Suprapubic skin (tissue), 4 donors: ENCODE measurements around the gene TOM1. TPM values are rescaled to one million over a fixed set of nuclear protein-coding genes. Genes with fewer than 3 reads are reported as not detected.

Source experiments
- DNase-seq, 2 donors: peaks; one replicate each; pipeline ENCODE4 v3.0.0-alpha.2; 2019; ENCODE audit warnings: low spot score in 2 of 2
- H3K27ac ChIP-seq: fragments of 200-600 bp; sonication (generic); one replicate; pipeline ENCODE4 v1.5.1; 2019
- H3K27me3 ChIP-seq: fragments of 200-600 bp; sonication (generic); one replicate; pipeline ENCODE4 v1.5.1; 2019
- H3K36me3 ChIP-seq: fragments of 200-600 bp; sonication (generic); one replicate; pipeline ENCODE4 v1.5.1; 2019
- H3K4me1 ChIP-seq: fragments of 200-600 bp; sonication (generic); one replicate; pipeline ENCODE4 v1.5.1; 2019
- H3K4me3 ChIP-seq: fragments of 200-600 bp; sonication (generic); one replicate; pipeline ENCODE4 v1.5.1; 2019; ENCODE audit warnings: mild to moderate bottlenecking
- H3K9me3 ChIP-seq: fragments of 200-600 bp; sonication (generic); one replicate; pipeline ENCODE4 v1.5.1; 2019
- EP300 ChIP-seq: sonication (generic); formaldehyde crosslinking; IDR thresholded peaks from one replicate; pipeline ENCODE4 v1.6.1; 2017; ENCODE audit warnings: antibody characterized with exemption
- POLR2A ChIP-seq, 2 donors: fragments of 450-650 bp; IDR thresholded peaks; one replicate each; pipeline ENCODE4 v1.6.1; 2017; ENCODE audit warnings: antibody characterized with exemption in 2 of 2, mild to moderate bottlenecking in 2 of 2, moderate library complexity in 2 of 2
- POLR2AphosphoS5 ChIP-seq, 3 donors: sonication (generic); formaldehyde crosslinking; IDR thresholded peaks; one replicate each; pipeline ENCODE4 v1.6.1; 2017; ENCODE audit warnings: antibody characterized with exemption in 3 of 3
- WGBS: methylation state at CpG from one replicate; pipeline ENCODE4 v1.1.5; 2018; 5-methylcytosine and 5-hydroxymethylcytosine counted together
- total RNA-seq, 4 donors: library from RNA; depleted of rRNA; stranded (reverse); fragments of >200 nt; gene quantifications; one replicate each; pipeline ENCODE4 v1.1.0, GENCODE V29; 2016
- TF ChIP-seq, protein P1 (sequence below), 2 donors: fragments of 200-600 bp in 1 of 2; fragments of 450-650 bp in 1 of 2; sonication (generic) in 1 of 2; IDR thresholded peaks; one replicate each; pipeline ENCODE4 v1.5.1; 2016 to 2019; ENCODE audit warnings: antibody characterized with exemption in 2 of 2, mild to moderate bottlenecking in 1 of 2, moderate library complexity in 1 of 2

Gene TOM1
- total RNA-seq, 4 donors from 2014 or later, result 105 to 279 (median 130) TPM

DNA sequence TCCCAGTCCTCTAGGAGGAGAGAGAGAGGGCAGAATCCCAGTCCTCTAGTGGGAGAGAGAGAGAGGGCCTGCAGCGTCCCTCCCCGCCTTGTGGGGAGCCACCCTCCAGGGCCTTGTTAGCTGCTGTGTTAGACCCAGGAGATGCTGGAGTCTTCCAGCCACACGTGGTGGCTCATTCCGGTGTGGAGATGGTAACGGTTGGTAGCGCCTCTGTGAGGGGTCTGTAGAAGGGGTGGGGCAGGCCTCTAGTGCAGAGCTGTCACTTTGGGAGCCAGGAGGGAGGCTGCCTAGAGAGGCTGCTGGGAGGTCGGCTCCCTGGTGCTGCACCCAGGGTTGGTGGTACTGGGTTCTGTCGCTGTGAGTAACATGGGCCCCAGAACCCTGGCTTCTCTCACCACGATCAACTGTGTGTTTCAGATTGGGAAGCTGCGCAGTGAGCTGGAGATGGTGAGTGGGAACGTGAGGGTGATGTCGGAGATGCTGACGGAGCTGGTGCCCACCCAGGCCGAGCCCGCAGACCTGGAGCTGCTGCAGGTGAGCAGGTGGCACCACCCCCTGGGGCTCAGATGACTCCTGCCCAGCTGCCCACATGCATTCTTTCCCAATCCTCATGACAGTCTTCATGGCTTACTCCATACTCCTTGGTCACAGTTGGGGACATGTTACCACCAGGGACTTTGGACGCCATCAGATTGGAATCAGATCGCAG, 27.3 kb downstream of the TOM1 start:
- Histone ChIP-seq H3K4me3 (no peak overlapping the region), H3K27ac (no peak overlapping the region), H3K9me3 (no peaks in the 10 kb centered on the region), H3K36me3 (peaks cover 88% of the 10 kb centered on the region), H3K27me3 (no peaks in the 10 kb centered on the region), H3K4me1 (peaks cover 11% of the 10 kb centered on the region)
- TF ChIP-seq POLR2AphosphoS5 (IDR thresholded peaks at IDR 0.05), result no peak
- TF ChIP-seq EP300, result no peak
- TF ChIP-seq, protein P1, sequence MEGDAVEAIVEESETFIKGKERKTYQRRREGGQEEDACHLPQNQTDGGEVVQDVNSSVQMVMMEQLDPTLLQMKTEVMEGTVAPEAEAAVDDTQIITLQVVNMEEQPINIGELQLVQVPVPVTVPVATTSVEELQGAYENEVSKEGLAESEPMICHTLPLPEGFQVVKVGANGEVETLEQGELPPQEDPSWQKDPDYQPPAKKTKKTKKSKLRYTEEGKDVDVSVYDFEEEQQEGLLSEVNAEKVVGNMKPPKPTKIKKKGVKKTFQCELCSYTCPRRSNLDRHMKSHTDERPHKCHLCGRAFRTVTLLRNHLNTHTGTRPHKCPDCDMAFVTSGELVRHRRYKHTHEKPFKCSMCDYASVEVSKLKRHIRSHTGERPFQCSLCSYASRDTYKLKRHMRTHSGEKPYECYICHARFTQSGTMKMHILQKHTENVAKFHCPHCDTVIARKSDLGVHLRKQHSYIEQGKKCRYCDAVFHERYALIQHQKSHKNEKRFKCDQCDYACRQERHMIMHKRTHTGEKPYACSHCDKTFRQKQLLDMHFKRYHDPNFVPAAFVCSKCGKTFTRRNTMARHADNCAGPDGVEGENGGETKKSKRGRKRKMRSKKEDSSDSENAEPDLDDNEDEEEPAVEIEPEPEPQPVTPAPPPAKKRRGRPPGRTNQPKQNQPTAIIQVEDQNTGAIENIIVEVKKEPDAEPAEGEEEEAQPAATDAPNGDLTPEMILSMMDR (IDR thresholded peaks at IDR 0.05), result no peak
- DNase-seq, result no peak
- 83% methylated on average over 8 of the region's 17 CpGs for WGBS

DNA sequence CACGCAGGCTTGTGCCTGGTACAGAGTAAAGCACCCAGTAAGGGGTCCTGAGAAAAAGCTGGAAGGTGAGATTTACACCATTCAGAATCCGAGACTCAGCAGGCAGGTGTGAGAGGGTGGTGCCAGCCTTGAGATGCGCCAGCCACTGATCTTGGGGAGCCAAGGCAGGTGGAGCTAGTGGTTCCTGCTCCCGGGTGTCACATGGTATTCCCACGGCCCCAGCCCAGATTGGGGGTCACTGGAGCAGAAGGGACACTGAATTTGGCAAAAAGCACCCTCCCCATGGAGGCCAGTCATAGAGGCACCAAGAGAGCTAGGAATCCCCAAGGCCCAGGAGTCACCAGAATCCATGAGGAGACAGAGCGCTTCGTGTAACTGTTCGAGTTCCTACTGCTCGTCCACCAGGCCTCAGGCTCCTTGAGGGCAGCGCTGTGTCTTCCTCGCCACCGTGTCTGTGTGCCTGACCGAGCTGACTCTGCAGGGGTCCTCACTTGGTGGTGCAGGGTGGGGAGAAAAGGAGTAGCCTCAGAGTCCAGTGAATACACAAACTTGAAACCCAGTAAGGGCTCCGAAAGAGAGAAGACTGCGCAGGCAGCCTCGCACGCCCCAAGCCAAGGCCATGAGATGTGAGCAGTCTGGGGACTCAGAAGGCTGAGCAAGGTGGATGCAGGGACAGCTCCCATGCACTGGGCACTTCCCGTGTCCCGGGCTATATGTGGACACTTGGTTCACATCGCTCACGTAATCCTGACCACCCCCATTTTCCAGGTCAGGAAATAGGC, 28.2 kb downstream of the TOM1 start:
- H3K9me3 ChIP-seq, result no peaks in the 10 kb centered on the region
- peaks cover 88% of the 10 kb centered on the region for H3K36me3 ChIP-seq
- no peak overlapping the region for H3K4me3 ChIP-seq
- WGBS, result 96% methylated on average over 20 of the region's 21 CpGs
- TF ChIP-seq, protein P1 (IDR thresholded peaks at IDR 0.05), result no peak
- TF ChIP-seq POLR2AphosphoS5 (IDR thresholded peaks at IDR 0.05) (no peak), POLR2A (IDR thresholded peaks at IDR 0.05) (no peak), EP300 (no peak)
- DNase-seq, result no peak
- peaks cover 11% of the 10 kb centered on the region for H3K4me1 ChIP-seq
- H3K27ac ChIP-seq, result no peak overlapping the region
- no peaks in the 10 kb centered on the region for H3K27me3 ChIP-seq

DNA sequence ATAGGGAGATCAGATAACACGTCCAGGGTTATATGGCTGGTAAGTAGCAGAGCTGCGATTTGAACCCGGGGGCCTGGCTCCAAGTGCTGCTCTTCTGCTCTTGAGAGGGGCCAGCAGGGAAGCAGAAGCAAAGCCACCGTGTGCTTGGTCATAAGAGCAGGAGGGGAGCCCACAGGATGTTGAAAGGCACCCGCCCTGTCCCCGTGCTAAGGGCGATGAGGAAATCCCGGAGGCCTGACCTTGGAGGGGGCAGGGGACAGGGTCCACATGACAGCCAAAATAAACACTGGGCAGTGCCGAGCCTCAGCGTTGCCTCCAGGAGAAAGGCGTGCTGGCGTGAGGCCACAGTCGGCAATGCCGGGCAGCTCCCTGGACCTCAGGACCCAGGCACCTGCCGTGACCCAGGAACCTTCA, 28.8 kb downstream of the TOM1 start:
- H3K4me1 ChIP-seq, result peaks cover 11% of the 10 kb centered on the region
- no peaks in the 10 kb centered on the region for H3K27me3 ChIP-seq
- DNase-seq, result no peak
- WGBS, result 92% methylated on average over 13 of the region's 15 CpGs
- peaks cover 88% of the 10 kb centered on the region for H3K36me3 ChIP-seq
- H3K4me3 ChIP-seq, result no peak overlapping the region
- no peaks in the 10 kb centered on the region for H3K9me3 ChIP-seq
- TF ChIP-seq POLR2AphosphoS5 (IDR thresholded peaks at IDR 0.05) (no peak), EP300 (no peak), POLR2A (IDR thresholded peaks at IDR 0.05) (no peak)
- TF ChIP-seq, protein P1 (IDR thresholded peaks at IDR 0.05), result no peak
- H3K27ac ChIP-seq, result no peak overlapping the region

DNA sequence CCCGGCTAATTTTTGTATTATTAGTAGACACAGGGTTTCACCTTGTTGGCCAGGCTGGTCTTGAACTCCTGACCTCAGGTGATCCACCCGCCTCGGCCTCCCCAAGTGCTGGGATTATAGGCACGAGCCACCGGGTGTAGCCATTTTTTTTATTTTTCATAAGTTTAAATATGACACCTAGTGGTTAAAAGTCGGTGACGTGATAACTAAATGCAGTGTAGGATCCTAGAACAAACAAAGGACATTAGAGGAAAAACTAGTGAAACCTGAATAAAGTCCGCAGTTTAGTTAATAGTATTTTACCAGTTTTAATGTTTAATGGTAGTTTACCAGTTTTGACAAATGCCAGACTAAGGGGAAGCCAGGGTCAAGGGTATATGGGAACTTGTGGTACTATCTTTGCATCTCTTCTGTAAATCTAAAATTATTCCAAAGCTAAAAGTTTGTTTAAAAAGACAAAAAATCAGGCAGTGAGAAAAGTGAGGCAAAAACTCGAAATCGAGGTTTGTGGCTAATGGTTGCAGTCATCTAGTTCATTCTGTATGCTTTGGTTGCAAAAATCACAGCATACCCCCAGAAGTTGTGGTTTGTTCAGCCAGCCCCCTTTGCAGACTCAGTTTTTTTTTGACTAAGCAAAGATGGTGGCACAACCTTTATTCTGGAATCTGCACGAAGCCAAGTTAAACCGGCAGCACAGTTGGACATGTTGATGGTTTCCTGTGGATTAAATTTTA, 29.6 kb downstream of the TOM1 start:
- TF ChIP-seq, protein P1 (IDR thresholded peaks at IDR 0.05), result no peak
- TF ChIP-seq POLR2A (IDR thresholded peaks at IDR 0.05) (no peak), EP300 (no peak), POLR2AphosphoS5 (IDR thresholded peaks at IDR 0.05) (no peak)
- no peaks in the 10 kb centered on the region for H3K9me3 ChIP-seq
- H3K36me3 ChIP-seq, result peaks cover 88% of the 10 kb centered on the region
- peaks cover 11% of the 10 kb centered on the region for H3K4me1 ChIP-seq
- H3K4me3 ChIP-seq, result no peak overlapping the region
- WGBS, result 78% methylated on average over 12 of the region's 12 CpGs
- no peak for DNase-seq
- no peaks in the 10 kb centered on the region for H3K27me3 ChIP-seq
- H3K27ac ChIP-seq, result no peak overlapping the region
